Measurements from ENCODE around the gene BICD1.

The BICD1 gene

DNA sequence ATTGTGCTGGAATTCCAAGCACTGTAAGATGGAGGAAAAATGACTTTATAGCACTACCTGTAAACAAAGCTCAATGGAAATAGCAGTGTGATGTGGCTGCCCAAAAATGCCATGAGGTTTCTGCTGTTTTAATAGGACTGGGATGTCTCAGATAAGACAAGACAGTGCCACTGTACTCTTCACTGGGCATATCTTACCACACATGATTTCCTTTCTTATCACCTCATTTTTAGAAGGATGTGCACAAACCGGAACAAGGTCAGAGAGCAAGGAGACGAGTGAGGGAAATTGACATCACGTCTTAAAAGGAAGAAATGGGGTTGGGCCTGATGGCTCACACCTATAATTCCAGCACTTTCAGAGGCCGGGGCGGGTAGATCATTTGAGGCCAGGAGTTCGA is 254.3 kb downstream of the BICD1 start:
- DNase-seq: no peak

DNA sequence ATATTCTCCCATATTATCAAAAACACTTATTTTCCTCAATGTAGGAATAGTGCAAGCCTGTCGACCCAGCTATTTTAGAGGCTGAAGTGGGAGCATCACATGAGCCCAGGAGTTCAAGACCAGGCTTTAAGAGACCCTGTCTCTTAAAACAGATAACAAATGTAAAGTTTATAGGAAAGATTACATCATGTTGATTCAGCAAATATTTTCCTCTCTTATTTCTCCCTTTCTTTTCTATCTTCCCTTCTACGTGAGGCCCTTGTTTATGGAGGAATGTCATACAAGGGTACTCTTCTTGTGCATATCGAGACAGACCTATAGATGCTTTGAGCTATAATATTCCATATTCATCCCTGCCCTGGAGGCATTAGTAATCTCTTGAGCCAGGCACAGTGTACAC is 256.2 kb downstream of the BICD1 start:
- DNase-seq: no peak

DNA sequence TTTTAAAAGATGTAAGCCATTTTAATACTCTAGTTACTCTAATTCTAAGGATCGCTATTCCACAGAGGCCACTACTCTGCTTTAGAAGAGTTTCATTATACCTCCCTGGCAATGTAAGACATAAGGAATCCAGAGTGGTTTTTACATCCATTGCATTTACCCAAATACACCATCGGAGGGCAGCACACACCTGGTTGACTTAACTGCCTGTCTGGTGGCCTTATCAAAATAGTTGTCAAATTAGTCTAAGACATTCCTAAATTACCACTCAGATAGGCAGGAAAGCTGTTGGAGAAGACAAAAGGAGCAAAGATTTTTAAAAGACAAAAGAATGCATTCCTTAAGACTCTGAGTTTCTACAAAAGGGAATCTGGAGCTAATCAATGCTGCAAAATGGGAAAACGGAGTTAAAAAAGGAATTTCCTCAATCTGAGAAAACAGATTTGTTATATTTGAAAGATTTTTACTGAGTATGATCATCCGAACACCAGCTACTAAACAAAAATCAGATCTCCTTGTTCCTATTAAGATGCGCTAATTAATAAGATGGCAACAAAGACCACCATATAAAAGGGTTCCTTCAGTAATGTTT is 258.9 kb downstream of the BICD1 start:
- peak; percentile 19 to 39 for DNase-seq

DNA sequence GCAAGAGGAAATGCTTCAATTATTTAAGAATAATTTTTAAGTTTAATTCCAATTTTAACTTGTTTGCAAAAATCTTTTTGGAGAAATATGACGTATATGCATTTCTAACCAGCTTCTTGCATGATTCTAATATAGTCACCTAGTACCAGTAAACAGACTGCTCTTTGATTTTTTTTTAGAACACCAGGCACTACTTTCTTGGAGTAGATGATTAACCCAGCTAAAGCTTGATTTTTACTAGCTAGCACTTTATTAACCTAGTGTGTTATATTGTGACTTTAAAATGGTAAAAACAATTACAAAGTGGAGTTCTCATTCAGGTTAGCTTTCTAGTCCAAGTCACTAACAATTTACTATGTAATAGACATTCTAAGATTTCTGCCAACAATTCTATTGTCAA is 260.1 kb downstream of the BICD1 start:
- no peak for DNase-seq

DNA sequence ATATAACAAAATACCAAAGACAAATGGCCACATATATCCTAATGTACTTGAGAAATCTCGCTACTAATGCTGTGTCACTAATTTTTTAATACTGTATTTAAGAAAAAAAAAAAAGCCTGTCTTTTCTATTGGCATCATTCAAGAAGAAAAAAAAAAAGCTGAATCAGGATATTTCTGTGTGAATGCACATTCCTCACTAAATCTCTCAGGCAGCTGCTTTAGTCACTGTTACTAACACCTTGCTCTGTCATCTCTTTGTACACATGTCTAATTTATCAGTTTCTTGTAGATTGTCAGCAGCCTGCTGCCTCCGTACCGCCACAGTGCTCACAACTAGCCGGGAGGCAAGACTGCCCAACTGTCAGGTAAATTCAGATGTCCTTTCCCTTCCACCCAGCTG is 260.7 kb downstream of the BICD1 start:
- DNase-seq: no peak

DNA sequence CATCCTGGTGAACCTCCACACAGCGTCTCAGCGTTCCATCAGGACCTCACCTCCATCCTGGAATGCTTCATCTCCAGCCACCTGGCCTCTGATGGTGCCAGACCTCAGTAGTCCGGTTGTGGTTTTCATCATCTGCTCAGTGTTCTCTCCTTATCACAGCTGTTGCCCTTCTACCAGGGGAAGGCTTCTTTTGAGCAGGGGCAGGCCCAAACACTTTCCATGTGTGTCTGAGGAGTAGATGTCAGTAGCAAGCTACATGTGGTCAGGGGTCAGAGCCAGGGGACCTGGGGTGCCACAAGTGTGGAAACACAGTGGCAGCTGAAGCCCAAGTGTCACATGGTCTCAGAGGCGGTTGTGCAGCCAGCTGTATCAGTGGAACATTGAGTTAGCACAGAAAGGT is 262.6 kb downstream of the BICD1 start:
- no peak for DNase-seq

DNA sequence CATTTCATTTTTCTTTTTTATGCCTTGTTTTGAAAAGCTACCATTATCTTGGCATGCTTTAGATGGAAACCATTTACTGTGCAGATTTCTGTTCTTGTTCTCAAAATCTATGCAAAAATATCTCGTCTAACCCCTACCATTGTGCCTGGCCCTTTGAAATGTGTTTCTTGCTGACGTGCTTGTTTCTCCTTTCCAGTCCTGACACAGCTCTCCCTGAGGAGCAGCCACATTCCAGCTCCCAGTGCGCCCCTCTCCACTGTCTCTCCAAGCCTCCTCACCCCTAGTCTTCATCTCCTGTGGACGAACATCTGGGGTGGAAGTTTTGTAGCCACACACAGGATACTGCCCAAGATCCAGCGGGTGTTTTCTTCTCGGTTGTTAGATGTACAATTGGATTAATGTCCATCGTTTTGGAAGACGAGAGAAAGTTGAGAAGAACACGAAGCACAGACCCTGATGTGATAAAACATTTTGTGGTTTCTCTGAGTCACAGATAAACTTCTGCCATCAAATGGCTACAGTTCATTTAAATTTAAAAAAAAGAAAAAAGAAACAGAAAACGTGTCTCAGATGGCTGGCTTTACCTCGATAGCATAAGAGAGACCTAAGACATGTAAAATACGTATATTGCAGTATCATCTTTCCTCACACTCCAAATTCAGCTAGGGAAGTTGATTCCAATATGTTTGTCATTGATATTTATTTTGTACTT is 270.9 kb downstream of the BICD1 start:
- DNase-seq: no peak

DNA sequence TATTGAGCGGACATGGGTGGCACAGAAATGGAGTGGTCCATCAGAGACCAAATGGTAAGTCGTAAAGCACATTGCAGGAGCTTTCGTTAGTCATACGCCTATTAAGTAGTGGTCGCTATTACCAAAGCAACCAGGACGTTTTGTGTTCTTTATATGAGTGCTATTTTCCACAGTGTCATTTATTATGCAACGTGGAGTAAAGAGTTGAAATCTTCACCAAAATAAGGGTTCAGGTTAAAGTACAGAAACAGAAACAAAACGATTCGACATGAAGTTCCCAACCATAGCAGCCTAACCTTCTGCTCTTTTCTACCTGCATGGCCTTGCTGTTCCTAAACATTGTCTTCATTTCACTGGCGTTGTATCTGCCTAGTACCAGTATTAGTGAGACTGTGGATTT is 272.6 kb downstream of the BICD1 start:
- no peak for DNase-seq

DNA sequence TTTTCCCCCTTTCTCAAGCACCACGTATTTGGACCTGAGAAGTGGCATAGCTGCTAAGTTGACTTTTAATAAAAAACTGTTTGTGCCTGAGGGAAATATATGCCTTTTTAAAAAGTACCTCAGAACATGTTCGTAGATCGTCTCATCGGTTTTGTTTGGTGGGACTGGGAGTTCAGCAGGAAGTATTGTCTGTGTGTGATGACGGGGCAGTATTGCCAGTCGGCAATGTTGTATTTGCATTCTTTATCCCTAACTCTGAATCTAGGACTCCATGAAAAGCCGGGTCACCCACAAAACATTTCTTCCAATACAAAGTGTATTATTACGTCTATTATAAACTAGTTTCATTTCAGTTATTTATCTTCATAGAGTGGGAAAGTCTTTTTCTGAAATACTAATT is 273.0 kb downstream of the BICD1 start:
- DNase-seq: no peak

DNA sequence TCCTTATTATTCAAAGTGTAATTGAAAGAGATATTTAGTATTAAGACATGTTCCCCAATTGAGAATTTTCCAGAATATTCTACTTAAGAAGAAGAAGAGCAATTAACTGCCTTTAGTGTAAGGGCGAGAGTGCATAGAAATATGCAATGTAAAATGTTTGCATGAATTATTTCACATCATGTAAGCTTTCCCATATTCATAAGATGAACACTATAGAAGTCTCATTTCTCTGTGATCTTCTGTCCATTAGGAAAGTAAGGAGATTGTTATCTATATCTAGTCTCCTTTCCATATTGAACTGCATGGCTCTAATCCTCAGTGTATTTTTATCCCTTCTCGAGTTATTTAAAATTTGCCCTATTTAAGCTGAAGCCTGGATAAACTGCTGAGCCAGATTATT is 275.6 kb downstream of the BICD1 start:
- DNase-seq: no peak

DNA sequence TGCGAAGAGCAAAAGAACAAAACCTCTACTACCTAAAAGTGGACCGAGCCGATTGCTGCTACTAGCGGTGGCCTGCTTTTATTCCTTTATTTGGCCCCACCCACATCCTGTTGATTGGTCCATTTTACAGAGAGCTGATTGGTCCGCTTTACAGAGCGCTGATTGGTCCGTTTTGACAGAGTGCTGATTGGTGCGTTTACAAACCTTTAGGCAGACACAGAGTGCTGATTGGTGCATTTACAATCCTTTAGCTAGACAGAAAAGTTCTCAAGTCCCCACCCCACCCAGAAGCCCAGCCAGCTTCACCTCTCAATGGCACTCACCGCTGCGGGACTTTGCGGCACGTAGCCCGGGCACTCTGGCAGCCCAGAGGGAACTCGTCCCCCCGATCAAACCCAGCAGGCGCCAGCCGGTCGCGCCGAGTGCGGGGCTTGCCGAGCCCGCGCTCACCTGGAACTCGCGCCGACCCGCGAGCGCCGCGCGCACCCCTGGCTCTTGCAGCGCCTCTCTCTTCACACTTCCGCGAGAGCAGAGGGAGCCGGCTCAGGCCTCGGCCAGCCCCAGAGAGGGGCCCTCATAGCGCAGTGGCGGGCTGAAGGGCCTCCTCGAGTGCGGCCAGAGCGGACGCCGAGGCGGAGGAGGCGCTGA is 284.0 kb downstream of the BICD1 start:
- peak; percentile 4 to 12 for DNase-seq

DNA sequence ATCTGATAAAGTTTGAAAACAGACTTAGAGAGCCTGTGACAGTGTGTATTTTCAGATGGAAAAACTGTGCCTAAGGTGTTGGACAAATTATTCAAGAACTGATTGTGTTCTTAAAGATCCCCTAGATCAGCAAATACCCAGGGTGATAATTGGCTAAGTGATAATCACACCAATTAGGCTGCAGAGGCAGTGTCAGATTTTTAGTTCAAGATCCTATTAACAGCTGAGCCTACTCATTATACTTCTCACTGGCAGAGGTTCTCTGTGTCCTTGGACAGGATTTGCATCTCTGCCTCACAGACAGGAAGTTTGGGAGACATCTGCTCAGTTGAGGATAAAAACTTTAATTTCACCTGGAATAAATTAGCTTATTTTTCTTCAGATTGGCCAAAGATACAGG is 288.4 kb downstream of the BICD1 start:
- DNase-seq: no peak

DNA sequence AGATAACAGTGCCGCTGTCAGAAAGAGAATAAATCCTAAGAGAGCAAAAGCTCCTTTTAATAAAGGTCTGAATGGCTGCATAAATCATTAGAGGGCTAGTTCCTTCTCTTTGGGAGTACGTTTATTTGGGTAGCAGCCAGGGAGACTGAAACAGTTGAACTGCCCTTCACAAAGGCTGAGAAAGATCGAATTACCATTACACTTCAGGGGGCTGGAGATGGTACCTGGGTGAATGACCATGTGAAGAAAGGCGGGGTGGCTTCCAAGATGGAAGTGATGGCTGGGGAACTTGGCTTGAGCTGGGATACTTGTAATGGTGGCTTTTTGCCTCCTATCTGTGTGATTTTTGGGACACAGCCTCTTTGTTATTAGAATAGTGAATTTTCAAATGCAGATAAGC is 291.0 kb downstream of the BICD1 start:
- DNase-seq: no peak

DNA sequence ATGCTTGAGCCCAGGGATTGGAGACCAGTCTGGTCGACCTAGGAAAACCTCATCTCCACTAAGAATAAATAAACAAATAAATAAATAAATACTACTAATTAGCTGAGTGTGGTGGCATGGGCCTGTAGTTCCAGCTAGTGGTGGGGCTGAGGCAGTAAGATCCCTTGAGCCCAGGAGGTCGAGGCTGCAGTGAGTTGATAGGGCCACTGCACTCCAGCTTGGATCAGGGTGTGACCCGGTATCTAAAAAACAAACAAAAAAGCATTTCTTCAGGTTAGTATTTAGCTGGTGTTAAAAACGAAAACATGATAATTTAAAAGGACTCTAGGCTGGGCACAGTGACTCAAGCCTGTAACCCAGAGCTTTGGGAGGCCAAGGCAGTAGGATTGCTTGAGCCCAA is 291.5 kb downstream of the BICD1 start:
- DNase-seq: no peak

DNA sequence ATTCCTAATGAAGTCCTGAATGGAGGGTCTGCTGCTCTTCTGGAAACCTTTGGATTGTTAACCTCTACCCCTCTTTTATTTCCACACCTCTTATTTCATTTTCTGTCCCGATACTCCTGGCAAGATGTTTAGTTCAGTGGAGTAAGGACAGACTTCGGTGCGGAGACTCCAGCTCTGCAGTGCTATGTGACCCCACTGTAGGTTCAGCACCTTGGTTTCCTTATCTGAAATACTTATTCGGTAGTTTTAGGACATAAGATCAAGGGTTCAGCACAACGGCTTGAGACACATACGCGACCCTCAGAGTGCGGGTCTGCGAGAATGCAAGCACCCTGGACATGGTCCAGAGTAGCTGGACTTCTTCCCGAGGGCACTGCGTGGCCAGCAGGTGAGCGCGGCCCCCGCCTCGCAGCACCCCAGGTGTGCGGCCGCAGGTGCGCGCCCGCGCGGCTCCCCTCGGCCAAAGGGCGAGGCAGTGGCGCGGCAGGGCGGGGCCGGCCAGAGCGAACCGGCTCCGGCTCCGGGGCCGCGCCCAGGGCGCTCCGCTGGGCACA is 292.2 kb downstream of the BICD1 start:
- no peak for DNase-seq

DNA sequence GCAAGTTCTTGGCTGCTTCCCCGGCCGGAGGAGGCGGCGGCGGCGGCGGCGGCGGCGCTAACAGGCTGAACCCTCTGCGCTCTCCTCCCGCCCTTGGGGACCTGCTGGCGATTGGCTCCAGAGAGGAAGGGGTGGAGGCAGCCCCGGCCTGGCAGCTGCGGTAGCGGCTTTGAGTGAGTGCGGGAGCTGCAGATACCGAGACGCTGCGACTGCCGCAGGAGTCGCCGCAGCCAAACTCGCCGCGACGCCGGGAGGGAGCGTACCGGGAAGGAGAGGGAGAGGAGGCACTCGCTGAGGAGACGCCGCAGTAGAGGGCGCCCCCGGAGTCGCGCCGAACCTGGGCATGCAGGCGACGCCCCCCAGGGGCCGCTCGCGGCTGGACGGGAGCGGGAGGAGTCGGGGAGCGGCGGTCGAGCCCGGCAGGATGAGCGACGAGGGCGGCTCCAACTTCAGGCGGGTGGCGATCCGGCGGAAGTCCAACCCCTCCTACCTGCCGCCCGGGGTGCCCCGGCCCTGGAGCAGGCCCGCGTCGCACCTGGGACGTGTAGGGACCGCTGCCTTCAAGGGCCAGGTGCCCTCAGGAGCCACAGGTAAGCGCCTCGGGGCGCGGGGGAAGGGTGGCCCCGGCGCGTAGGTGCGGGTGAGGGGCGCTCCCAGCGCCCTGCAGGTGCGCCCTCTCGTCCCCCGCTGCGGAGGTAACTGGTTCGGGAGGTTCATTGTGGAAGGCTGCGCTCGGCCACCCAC is 292.9 kb downstream of the BICD1 start, which contains the start of gene FGD4:
TSS of gene FGD4 (plus strand) at position 189 of the 744 bp plus-strand sequence.
- DNase-seq: peak; percentile 58 to 68

DNA sequence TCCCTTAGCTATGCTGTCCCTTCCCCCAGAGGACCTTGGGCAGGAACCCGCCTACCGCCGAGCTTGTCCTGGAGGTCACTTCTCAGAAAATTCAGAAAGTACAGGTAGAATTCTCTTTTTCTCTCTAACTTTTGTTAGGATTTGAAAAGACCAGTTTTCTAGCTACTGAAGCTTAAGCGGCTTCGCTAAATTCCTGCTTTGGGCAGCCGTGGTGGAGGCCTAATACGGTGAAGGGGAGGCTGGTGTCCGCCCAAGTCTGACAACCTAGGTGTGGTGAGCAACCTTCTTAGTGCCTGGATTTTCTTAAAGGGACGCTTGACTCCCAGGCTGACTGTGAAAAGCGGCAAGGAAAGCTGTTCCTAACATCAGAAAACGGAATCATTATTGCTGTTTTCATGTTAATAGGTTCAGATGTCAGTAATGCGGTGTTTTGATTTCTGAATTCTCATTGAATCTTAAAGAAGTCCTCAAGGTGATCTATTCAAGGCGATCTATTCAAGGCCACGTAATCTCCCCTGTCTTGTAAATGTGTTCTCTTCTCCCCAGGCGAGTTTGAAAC is 293.5 kb downstream of the BICD1 start:
- DNase-seq: no peak

DNA sequence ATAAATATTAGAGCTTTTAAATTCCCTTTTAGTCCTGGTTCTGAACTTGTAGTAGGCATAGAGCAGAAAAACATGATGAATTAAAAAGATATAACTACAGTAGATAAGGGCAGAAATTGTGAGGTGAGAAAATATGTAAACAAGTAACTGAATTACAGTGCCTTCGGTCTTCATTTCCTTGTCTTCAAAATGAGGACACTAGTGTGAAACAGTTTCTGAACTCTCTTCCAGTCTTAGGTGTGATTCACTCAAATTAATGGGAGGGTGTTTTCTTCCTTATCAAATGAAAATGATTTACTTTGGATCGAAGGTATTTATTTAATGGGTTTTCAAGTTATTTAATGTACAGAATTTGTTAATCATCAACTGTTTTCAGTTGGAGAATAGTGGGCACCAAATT is 294.2 kb downstream of the BICD1 start:
- no peak for DNase-seq

DNA sequence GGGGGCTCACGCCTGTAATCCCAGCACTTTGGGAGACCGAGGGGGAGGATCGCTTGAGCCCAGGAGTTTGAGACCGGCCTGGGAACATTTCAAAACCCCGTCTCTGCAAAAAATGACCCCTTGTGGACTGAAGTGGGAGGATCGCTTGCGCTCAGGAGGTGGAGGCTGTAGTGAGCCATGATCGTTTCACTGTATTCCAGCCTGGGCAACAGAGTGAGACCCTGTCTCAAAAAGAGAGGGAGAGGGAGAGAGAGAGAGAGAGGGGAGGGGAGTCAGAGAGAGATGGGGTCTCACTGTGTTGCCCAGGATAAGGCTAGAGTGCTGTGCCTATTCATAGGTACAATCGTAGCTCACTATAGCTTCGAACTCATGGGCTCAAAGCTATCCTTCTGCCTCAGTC is 295.5 kb downstream of the BICD1 start:
- DNase-seq: no peak

DNA sequence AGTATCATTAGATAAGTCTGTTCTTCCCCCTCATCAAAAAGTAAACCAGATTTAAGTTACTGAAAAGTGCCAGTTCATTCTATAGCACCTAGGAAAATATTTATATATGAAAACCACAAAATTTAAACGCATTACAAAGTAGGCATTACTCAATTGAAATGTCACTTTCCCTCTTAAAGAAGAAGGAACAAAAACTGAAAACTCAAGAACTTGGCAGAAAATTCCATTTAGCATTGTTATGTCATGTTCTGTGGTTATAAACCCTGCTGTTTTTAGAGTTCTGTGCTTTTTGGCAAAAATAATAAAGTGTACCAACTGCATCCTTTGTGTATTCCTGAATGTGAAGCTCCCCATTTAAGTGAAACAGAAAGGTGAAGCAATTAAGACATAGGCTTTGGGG is 296.3 kb downstream of the BICD1 start:
- DNase-seq: no peak

DNA sequence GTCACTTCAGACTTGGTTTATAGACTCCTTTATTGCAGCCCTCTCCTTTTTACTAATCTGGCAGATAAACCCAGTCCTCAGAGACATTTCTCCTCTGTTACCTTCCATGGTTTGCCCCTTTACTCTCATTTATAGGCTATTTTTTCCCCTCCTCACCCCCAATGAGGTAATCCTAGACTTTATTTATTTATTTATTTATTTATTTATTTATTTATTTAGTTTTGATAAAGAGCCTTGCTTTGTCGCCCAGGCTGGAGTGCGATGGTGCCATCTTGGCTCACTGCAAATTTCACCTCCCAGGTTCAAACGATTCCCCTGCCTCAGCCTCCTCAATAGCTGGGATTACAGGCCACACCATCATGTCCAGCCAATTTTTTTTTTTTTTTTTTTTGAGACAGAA is 301.1 kb downstream of the BICD1 start:
- DNase-seq: no peak

DNA sequence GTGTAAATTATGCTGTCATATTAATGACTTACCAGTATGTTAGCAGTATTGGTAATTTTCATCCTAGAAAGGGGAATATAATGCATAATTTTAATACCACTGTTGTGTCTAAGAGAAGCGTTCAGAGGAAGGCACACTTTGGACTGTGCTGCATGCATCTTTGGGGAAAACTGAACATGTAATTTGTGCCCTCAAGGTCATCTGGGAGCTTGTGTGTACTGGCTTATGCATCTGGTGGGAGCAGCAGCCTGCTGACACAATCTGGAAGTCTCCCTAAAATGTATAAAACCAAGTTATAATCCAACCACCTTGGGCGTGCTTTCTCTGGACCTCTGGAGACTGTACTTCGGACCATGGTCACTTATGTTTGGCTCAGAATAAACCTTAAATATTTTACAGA is 306.8 kb downstream of the BICD1 start:
- no peak for DNase-seq

DNA sequence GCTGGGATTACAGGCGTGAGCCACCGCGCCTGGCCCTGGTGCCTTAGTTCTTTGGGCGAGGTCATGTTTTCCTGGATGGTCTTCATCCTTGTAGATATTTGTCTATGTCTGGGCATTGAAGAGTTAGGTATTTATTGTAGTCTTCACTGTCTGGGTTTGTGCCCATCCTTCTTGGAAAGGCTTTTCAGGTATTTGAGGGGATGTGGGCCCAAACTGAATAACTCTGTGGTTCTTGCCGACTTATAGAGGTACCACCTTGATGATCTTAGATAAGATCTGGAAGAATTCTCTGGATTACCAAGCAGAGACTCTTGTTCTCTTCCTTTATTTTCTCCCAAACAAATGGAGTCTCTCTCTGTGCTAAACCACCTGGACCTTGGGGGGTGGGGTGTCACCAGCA is 311.6 kb downstream of the BICD1 start:
- DNase-seq: no peak
